ENCODE data around the gene SLC35B4. TPM values are rescaled to one million over a fixed set of nuclear protein-coding genes. Genes with fewer than 3 reads are reported as not detected.

The SLC35B4 gene
- total RNA-seq, 1 donor from 2014 or later = 22.0 TPM

- Mint-ChIP-seq H3K4me1 (no peaks in the 10 kb centered on the region), H3K36me3 (ENCODE audit: low read depth) (no peaks in the 10 kb centered on the region), H3K9me3 (no peaks in the 10 kb centered on the region), H3K4me3 (no peak overlapping the region), H3K27me3 (peaks cover 40% of the 10 kb centered on the region), H3K27ac (no peak overlapping the region)
- ChIA-PET CTCF (no interaction called here), POLR2A (no interaction called here)
- intact Hi-C loops (cut with micrococcal nuclease) = no loop called here
- no peak for ATAC-seq (ENCODE audit: low read depth)
- no peak for DNase-seq
- TF ChIP-seq, protein P1, sequence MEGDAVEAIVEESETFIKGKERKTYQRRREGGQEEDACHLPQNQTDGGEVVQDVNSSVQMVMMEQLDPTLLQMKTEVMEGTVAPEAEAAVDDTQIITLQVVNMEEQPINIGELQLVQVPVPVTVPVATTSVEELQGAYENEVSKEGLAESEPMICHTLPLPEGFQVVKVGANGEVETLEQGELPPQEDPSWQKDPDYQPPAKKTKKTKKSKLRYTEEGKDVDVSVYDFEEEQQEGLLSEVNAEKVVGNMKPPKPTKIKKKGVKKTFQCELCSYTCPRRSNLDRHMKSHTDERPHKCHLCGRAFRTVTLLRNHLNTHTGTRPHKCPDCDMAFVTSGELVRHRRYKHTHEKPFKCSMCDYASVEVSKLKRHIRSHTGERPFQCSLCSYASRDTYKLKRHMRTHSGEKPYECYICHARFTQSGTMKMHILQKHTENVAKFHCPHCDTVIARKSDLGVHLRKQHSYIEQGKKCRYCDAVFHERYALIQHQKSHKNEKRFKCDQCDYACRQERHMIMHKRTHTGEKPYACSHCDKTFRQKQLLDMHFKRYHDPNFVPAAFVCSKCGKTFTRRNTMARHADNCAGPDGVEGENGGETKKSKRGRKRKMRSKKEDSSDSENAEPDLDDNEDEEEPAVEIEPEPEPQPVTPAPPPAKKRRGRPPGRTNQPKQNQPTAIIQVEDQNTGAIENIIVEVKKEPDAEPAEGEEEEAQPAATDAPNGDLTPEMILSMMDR (IDR thresholded peaks at IDR 0.05) = no peak
Measured at GRCh38 chr7:134280508-134280907, 36.2 kb downstream of the SLC35B4 start.

DNA sequence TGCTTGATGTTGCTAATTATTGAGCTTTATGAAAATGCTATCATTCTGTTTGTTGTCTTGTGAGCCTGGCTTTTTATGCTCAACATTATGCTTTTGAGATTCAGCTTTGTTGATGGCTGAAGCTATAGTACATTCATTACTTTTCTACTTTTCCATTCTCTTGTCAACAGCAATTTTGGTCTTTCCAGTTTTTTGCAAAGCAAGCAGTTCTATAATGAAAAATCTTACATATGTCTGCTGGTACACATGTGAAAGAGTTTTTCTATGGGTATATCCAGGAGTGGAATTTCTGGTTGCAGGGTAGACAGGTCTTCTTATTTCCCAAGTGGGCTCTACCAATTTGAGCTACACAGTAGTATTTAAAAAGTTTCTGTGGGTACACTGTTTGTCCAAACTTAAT is 36.8 kb downstream of the SLC35B4 start:
- intact Hi-C loops (cut with micrococcal nuclease) = no loop called here
- no peak overlapping the region for H3K4me3 Mint-ChIP-seq

GRCh38 chr7:134279336-134279735 is 37.4 kb downstream of the SLC35B4 start:
- TF ChIP-seq, protein P1 (IDR thresholded peaks at IDR 0.05) = no peak
- no peaks in the 10 kb centered on the region for H3K9me3 Mint-ChIP-seq
- ATAC-seq (ENCODE audit: low read depth) (no peak), DNase-seq (no peak)
- no peak overlapping the region for H3K27ac Mint-ChIP-seq
- no peaks in the 10 kb centered on the region for H3K4me1 Mint-ChIP-seq
- ChIA-PET CTCF (no interaction called here), POLR2A (no interaction called here)
- no peak overlapping the region for H3K4me3 Mint-ChIP-seq
- no peaks in the 10 kb centered on the region for H3K36me3 Mint-ChIP-seq (ENCODE audit: low read depth)
- H3K27me3 Mint-ChIP-seq = peaks cover 40% of the 10 kb centered on the region
- intact Hi-C loops (cut with micrococcal nuclease) = no loop called here

More for the DNA sequence above, 36.8 kb downstream of the SLC35B4 start:
- no peak for ATAC-seq (ENCODE audit: low read depth)
- Mint-ChIP-seq H3K9me3 (no peaks in the 10 kb centered on the region), H3K27me3 (peaks cover 40% of the 10 kb centered on the region), H3K27ac (no peak overlapping the region), H3K4me1 (no peaks in the 10 kb centered on the region), H3K36me3 (ENCODE audit: low read depth) (no peaks in the 10 kb centered on the region)
- DNase-seq = no peak
- ChIA-PET POLR2A (no interaction called here), CTCF (no interaction called here)
- TF ChIP-seq, protein P1 (IDR thresholded peaks at IDR 0.05) = no peak

DNA sequence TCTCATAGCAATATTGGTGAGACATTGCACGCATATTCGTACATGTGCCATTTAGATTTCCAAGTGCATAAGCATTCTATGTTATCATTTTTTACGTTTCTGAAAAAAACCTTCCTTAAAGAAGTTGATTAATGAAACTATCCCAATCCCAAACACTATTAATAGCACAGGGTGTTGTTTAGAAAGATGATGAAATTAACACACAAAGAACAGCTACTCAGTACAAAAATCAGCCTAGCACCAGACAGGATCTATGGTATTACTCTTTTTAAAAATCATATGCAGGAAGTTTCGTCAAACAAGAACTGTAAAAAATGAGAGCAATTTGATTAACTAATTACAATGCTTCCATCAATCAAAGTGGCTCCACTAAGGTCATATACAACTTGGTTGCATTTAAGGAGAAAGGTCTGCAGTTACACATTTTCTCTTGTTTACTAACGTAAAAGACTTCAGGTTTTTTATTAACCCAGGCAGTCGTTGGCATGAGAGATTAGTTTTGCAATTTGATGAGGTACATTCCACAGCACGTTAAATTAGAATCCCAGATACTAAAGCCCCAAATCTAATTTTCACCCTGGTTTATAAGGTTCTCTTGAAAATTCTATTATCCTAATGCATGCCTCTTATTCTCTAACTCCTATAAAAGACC is 38.1 kb downstream of the SLC35B4 start:
- TF ChIP-seq, protein P1 (IDR thresholded peaks at IDR 0.05) = no peak

DNA sequence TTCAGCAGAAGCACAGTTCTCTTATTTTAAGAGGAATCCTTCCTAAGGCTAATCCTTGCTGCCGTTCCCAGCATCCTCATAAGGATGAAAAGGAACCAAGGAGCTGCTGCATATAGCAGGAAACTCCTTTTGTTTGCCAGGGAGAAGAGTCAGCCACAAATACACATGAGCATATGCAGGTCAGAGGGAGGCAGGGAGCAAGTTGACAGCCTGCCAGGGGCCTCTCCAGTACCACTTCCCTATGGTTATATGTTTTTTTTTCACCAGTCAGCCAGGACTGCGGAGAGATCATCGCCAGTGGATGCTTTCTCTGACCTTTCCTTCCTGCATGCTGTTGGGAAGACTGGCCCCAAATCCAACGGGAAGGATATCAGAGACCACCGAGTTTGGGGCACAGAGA is 39.8 kb downstream of the SLC35B4 start:
- TF ChIP-seq, protein P1 (IDR thresholded peaks at IDR 0.05) = no peak
- no peak overlapping the region for H3K4me3 Mint-ChIP-seq
- intact Hi-C loops (cut with micrococcal nuclease) = no loop called here
- H3K27me3 Mint-ChIP-seq = peaks cover 37% of the 10 kb centered on the region
- H3K4me1 Mint-ChIP-seq = no peaks in the 10 kb centered on the region
- no peak for DNase-seq
- ChIA-PET POLR2A (no interaction called here), CTCF (no interaction called here)
- H3K9me3 Mint-ChIP-seq = no peaks in the 10 kb centered on the region
- H3K36me3 Mint-ChIP-seq (ENCODE audit: low read depth) = no peaks in the 10 kb centered on the region
- H3K27ac Mint-ChIP-seq = no peak overlapping the region
- ATAC-seq (ENCODE audit: low read depth) = no peak

More for the DNA sequence above, 38.1 kb downstream of the SLC35B4 start:
- intact Hi-C loops (cut with micrococcal nuclease) = no loop called here
- ChIA-PET POLR2A (no interaction called here), CTCF (no interaction called here)
- Mint-ChIP-seq H3K4me3 (no peak overlapping the region), H3K4me1 (no peaks in the 10 kb centered on the region), H3K36me3 (ENCODE audit: low read depth) (no peaks in the 10 kb centered on the region), H3K9me3 (no peaks in the 10 kb centered on the region), H3K27ac (no peak overlapping the region), H3K27me3 (peaks cover 40% of the 10 kb centered on the region)
- ATAC-seq (ENCODE audit: low read depth) (no peak), DNase-seq (no peak)

Measured in activated B cell treated with CpG ODN at 0.5 μM for 24 hours (primary cell).